K562 (cell line): ENCODE results near the gene CDYL. TPM values are rescaled to one million over a fixed set of nuclear protein-coding genes. Genes with fewer than 3 reads are reported as not detected.

Experiments
- ATAC-seq: fragments of 200-7000 bp; cut with Tn5 transposase; 3 replicates; pipeline ENCODE4 v1.9.1; 2020; ENCODE audit warnings: moderate library complexity
- BruUV-seq: library from RNA; stranded (reverse); fragments of 400-500 nt; replicated peaks from 2 replicates; lab custom pipeline; 2021; lab: Mats Ljungman, UMichigan
- CTCF ChIA-PET: fragments of 300-600 bp; formaldehyde crosslinking; extraction: SDS; loops from one replicate; lab custom pipeline; 2021; ENCODE audit warnings: low intra/inter-chr PET ratio; lab: Yijun Ruan, JAX
- POLR2A ChIA-PET: fragments of 300-600, 350-650 bp; sonication (Branson Sonifier 250); formaldehyde crosslinking; extraction: SDS; loops from one replicate; lab custom pipeline; 2021; ENCODE audit warnings: antibody characterized with exemption, inconsistent platforms; lab: Yijun Ruan, JAX
- DNase-seq, 4 experiments: peaks; one replicate each; pipeline versions ENCODE4 v3.0.0 to v3.0.0-alpha.2; 2011 to 2018; ENCODE audit warnings: low spot score in 3 of 4, mixed read lengths in 3 of 4; ENCODE audit errors: extremely low read depth in 1 of 4
- FAIRE-seq: peaks from 2 replicates; lab custom pipeline; 2011; peaks lifted over from hg19 to GRCh38; lab: Jason Lieb, UNC
- H2AFZ ChIP-seq: 2 replicates; pipeline ENCODE4 v1.6.0; 2011; ENCODE audit warnings: low read depth, low read length, control low read depth, inconsistent platforms
- H3K27ac ChIP-seq: fragments of 200-600 bp; 3 replicates; pipeline ENCODE4 v1.8.0; 2011; ENCODE audit warnings: low read depth, mild to moderate bottlenecking, control low read depth, inconsistent platforms, low read length, moderate library complexity, mixed read lengths; ENCODE audit errors: extremely low read depth
- H3K27me3 ChIP-seq, 2 experiments: fragments of 300-600 bp in 1 of 2; 2 replicates in 1 of 2; 3 replicates in 1 of 2; pipeline versions ENCODE4 v1.6.0 to v1.8.0; 2011; ENCODE audit warnings: inconsistent platforms in 2 of 2, low read length in 2 of 2, mild to moderate bottlenecking in 1 of 2, mixed read lengths in 1 of 2, moderate library complexity in 1 of 2; ENCODE audit not compliant: control insufficient read depth in 2 of 2, insufficient read depth in 2 of 2
- H3K36me3 ChIP-seq: fragments of 300-600 bp; 3 replicates; pipeline ENCODE4 v1.8.0; 2011; ENCODE audit warnings: mild to moderate bottlenecking, low read length, inconsistent platforms; ENCODE audit not compliant: control insufficient read depth, insufficient read depth
- H3K4me1 ChIP-seq, 2 experiments: fragments of 200-600 bp in 1 of 2; replicated peaks in 1 of 2; 2 replicates in 1 of 2; 3 replicates in 1 of 2; pipeline versions ENCODE4 v1.5.1 to v1.8.0; 2011; ENCODE audit warnings: inconsistent platforms in 2 of 2, low read length in 2 of 2, mild to moderate bottlenecking in 1 of 2, mixed read lengths in 1 of 2, moderate library complexity in 1 of 2; ENCODE audit not compliant: control insufficient read depth in 2 of 2, insufficient read depth in 2 of 2
- H3K4me2 ChIP-seq: 2 replicates; pipeline ENCODE4 v1.6.1; 2011; ENCODE audit warnings: low read length, control low read depth, inconsistent platforms, mixed read lengths; ENCODE audit not compliant: insufficient read depth
- H3K4me3 ChIP-seq: fragments of 200-600 bp; sonication (generic), shearing (Covaris generic); 2 replicates; pipeline ENCODE4 v1.5.1; 2016; ENCODE audit warnings: control low read depth, inconsistent platforms
- H3K79me2 ChIP-seq: fragments of 200-600 bp; 3 replicates; pipeline ENCODE4 v1.8.0; 2011; ENCODE audit warnings: low read length, inconsistent platforms; ENCODE audit not compliant: control insufficient read depth, insufficient read depth
- H3K9ac ChIP-seq, 2 experiments: 2 replicates each; pipeline versions ENCODE4 v1.6.0 to v1.6.1; 2011; ENCODE audit warnings: low read depth in 2 of 2, low read length in 2 of 2, control low read depth in 1 of 2, inconsistent platforms in 1 of 2, mild to moderate bottlenecking in 1 of 2, mixed read lengths in 1 of 2; ENCODE audit not compliant: insufficient read depth in 1 of 2
- H3K9me1 ChIP-seq: one replicate; pipeline ENCODE4 v1.6.0; 2011; ENCODE audit warnings: inconsistent platforms, mild to moderate bottlenecking, low read length, moderate library complexity; ENCODE audit not compliant: control insufficient read depth, insufficient read depth
- H3K9me3 ChIP-seq: replicated peaks from 2 replicates; pipeline ENCODE4 v1.5.1; 2011; ENCODE audit warnings: low read depth, low read length, inconsistent platforms; ENCODE audit not compliant: control insufficient read depth, insufficient read depth
- H4K20me1 ChIP-seq: replicated peaks from 2 replicates; pipeline ENCODE4 v1.6.1; 2011; ENCODE audit warnings: low read length, inconsistent platforms, mixed read lengths; ENCODE audit not compliant: control insufficient read depth, insufficient read depth
- ARNT ChIP-seq, 2 experiments: fragments of 450-650 bp; IDR thresholded peaks; 2 replicates each; pipeline ENCODE4 v1.6.1; 2016; ENCODE audit warnings: mild to moderate bottlenecking in 1 of 2
- BRF1 ChIP-seq: IDR thresholded peaks from 3 replicates; pipeline ENCODE4 v1.6.1; 2011; ENCODE audit warnings: borderline replicate concordance, mild to moderate bottlenecking; ENCODE audit not compliant: insufficient read length; ENCODE audit errors: extremely low read depth
- CHCHD3 ChIP-seq: fragments of 250-450 bp; sonication (Bioruptor Pico); IDR thresholded peaks from 2 replicates; pipeline ENCODE4 v2.1.2; 2022; ENCODE audit warnings: mild to moderate bottlenecking
- HNRNPH1 ChIP-seq: fragments of 200-400 bp; formaldehyde crosslinking; optimal IDR thresholded peaks from 2 replicates; pipeline ENCODE3; 2017; ENCODE audit warnings: low read depth, mild to moderate bottlenecking, low read length, moderate library complexity
- KDM1A ChIP-seq, 2 experiments: fragments of 450-650 bp; IDR thresholded peaks; 2 replicates each; pipeline ENCODE4 v1.6.1; 2016; ENCODE audit warnings: mild to moderate bottlenecking in 2 of 2
- MTA3 ChIP-seq: fragments of 450-650 bp; formaldehyde crosslinking; IDR thresholded peaks from 2 replicates; pipeline ENCODE4 v1.6.1; 2017; ENCODE audit warnings: mild to moderate bottlenecking, borderline replicate concordance
- PATZ1 ChIP-seq: fragments of 250-450 bp; sonication (Bioruptor Pico); IDR thresholded peaks from 2 replicates; pipeline ENCODE4 v1.5.0; 2020; ENCODE audit warnings: mild to moderate bottlenecking, borderline replicate concordance
- POLR2G ChIP-seq: fragments of 200-400 bp; formaldehyde crosslinking; IDR thresholded peaks from 2 replicates; pipeline ENCODE4 v1.6.1; 2017; ENCODE audit warnings: low read depth, mild to moderate bottlenecking, antibody characterized with exemption, low read length, moderate library complexity
- RBM22 ChIP-seq: fragments of 200-400 bp; formaldehyde crosslinking; IDR thresholded peaks from 2 replicates; pipeline ENCODE4 v1.6.1; 2018; ENCODE audit warnings: low read length, low read depth; ENCODE audit not compliant: poor library complexity, severe bottlenecking
- SP1 ChIP-seq: sonication (generic); formaldehyde crosslinking; IDR thresholded peaks from 2 replicates; pipeline ENCODE4 v1.8.1; 2022; ENCODE audit warnings: mild to moderate bottlenecking, missing genetic modification reagents
- SRF ChIP-seq, 2 experiments: fragments of 250-450, 450-650 bp in 1 of 2; sonication (Bioruptor Pico) in 1 of 2; sonication (generic) in 1 of 2; formaldehyde crosslinking; IDR thresholded peaks; 2 replicates each; pipeline versions ENCODE4 v1.5.0 to v1.5.1; 2020 to 2022; ENCODE audit warnings: mild to moderate bottlenecking in 1 of 2, missing genetic modification reagents in 1 of 2
- TSC22D4 ChIP-seq: fragments of 450-650 bp; IDR thresholded peaks from 2 replicates; pipeline ENCODE4 v1.6.1; 2016; ENCODE audit warnings: missing genetic modification characterization, missing biosample characterization, control low read depth
- ZNF133 ChIP-seq: fragments of 250-450 bp; sonication (Bioruptor Pico); IDR thresholded peaks from 2 replicates; pipeline ENCODE4 v1.4.0; 2020; ENCODE audit warnings: mild to moderate bottlenecking
- whole genome bisulfite sequencing: fragments of 100-300 bp; shearing (Covaris generic); methylation state at CpG from one replicate; pipeline ENCODE4 v1.1.6; 2016; ENCODE audit warnings: low coverage, mixed read lengths; ENCODE audit not compliant: insufficient coverage; ENCODE audit errors: missing lambda C conversion rate; 5-methylcytosine and 5-hydroxymethylcytosine counted together
- in situ Hi-C: fragments of 300-500 bp; cut with MboI; formaldehyde crosslinking; loops from 4 replicates; pipeline ENCODE4 v1.15.0; 2018; ENCODE audit warnings: inconsistent platforms, mixed read lengths
- intact Hi-C: fragments of 100-400 bp; cut with micrococcal nuclease; formaldehyde crosslinking; loops from 2 replicates; pipeline ENCODE4 v1.14.2; 2022
- polyA plus RNA-seq, 8 experiments: library from polyadenylated mRNA; depleted of rRNA in 4 of 8; stranded (reverse) in 5 of 8; unstranded in 3 of 8; fragments of >200 nt; fragmentation: Nextera tagmentation in 2 of 8; fragmentation: Illumina TruSeq in 1 of 8; extraction: Ambion mirVana in 2 of 8; extraction: Trizol in 1 of 8; gene quantifications; 2 replicates each; pipeline versions ENCODE4 v1.2.1 to v1.2.3, GENCODE V29; 2011 to 2014; ENCODE audit warnings: inconsistent platforms in 1 of 8, missing spikeins in 1 of 8
- total RNA-seq, 7 experiments: library from RNA; depleted of rRNA in 6 of 7; stranded (reverse); fragments of >200 nt in 6 of 7; fragmentation: Illumina TruSeq in 2 of 7; extraction: Trizol in 2 of 7; gene quantifications; 2 replicates each; pipeline versions ENCODE4 v1.2.1 to v1.2.3, GENCODE V29; 2011 to 2021; ENCODE audit warnings: low replicate concordance in 1 of 7
- TF ChIP-seq, protein P1 (sequence below): sonication (generic); formaldehyde crosslinking; IDR thresholded peaks from 2 replicates; pipeline ENCODE4 v1.8.0; 2022; ENCODE audit warnings: mild to moderate bottlenecking, missing genetic modification reagents
- TF ChIP-seq, protein P2 (sequence below): sonication (generic); formaldehyde crosslinking; IDR thresholded peaks from 2 replicates; pipeline ENCODE4 v1.4.0; 2020; ENCODE audit warnings: mild to moderate bottlenecking, missing genetic modification reagents

The CDYL gene
- total and polyA plus RNA-seq, 9 of the 15 experiments (the other 6 are each of a cell fraction or from before 2014, with no cell fraction given) = 8.1 to 45.8 (median 40.8) TPM

DNA sequence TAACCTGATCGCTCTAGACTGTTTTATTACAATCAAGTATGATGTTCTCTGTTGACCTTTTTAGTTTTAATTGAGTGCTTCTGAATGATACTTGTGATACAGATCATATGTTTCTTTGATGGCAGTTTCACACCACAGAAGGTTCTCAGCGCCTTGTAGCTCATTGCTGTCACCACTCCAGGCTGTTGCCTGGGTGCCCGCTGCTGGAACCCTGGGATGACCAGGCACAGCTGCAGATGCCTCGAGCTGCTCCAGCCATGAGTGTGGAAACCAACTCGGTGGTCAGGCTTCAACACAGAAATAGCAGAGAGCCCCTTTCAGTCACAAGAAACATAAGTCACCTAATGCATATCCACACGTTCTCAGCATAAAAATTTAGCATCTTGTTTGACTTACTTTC lies 114.9 kb downstream of the CDYL start (continued):
- TF ChIP-seq, protein P1, sequence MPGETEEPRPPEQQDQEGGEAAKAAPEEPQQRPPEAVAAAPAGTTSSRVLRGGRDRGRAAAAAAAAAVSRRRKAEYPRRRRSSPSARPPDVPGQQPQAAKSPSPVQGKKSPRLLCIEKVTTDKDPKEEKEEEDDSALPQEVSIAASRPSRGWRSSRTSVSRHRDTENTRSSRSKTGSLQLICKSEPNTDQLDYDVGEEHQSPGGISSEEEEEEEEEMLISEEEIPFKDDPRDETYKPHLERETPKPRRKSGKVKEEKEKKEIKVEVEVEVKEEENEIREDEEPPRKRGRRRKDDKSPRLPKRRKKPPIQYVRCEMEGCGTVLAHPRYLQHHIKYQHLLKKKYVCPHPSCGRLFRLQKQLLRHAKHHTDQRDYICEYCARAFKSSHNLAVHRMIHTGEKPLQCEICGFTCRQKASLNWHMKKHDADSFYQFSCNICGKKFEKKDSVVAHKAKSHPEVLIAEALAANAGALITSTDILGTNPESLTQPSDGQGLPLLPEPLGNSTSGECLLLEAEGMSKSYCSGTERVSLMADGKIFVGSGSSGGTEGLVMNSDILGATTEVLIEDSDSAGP (CRISPR knock-in tag) = no peak
- TF ChIP-seq POLR2G = no peak
- TF ChIP-seq SRF (CRISPR knock-in tag; IDR thresholded peaks at IDR 0.05) = no peak
- no peak for TF ChIP-seq BRF1
- TF ChIP-seq TSC22D4 (tag) = no peak
- TF ChIP-seq HNRNPH1 = no peak
- TF ChIP-seq SP1 (CRISPR knock-in tag) = no peak

DNA sequence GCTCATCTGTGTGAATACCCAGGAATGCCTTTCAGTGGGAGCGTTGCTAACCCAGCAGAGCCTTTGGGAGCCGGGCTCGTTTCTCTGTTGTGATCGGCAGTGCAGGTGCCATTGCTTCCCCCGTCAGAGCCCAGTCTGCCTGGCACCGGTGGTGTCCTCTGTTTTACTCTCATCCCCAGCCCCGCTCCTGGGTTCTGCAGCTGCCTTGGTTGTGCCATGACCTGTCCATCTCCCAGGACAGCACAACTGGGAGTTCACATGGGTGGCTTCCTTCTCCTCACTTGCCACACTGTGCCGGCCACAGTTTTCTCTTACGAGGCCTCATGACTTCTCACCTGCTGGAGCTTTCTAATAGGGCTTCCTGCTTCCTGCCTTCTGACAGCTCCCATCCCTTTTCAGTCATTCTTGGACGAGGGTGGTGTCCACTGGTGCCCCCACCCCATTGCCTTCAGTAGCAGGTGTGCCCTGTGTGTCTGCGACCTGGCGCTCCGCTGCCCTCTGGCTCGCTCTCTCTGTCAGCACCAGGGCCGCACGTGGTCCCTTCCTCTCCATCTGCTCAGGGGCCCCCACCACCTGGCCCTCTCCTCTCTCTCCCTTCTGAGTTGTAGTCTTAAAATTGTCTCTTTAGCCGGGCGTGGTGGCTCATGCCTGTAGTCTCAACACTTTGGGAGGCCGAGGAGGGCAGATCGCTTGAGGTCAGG lies 116.7 kb downstream of the CDYL start:
- no peak overlapping the region for H2AFZ ChIP-seq
- DNase-seq (no peak), FAIRE-seq (no peak), ATAC-seq (no peak)
- H3K9me1 ChIP-seq = peaks cover 3% of the 10 kb centered on the region
- in situ Hi-C loops (no loop called here), intact Hi-C loops (no loop called here)
- H3K27ac ChIP-seq = no peak overlapping the region
- WGBS = 93% methylated on average over 18 of the region's 20 CpGs
- no peaks in the 10 kb centered on the region for H3K9me3 ChIP-seq
- ChIA-PET POLR2A (interaction anchor here (0.8 to 1.3 kb wide), 2 partner anchors 15 to 16 kb away, joined by 3 to 5 read pairs; no protein-coding TSS in a partner anchor), CTCF (no interaction called here)
- H4K20me1 ChIP-seq = 0 out of 2 replicates have a peak, but pooled peaks cover 5% of the 10 kb centered on the region
- H3K4me2 ChIP-seq = no peak overlapping the region
- peaks cover 39% of the 10 kb centered on the region for H3K79me2 ChIP-seq
- BruUV-seq = no TSS peak
- H3K36me3 ChIP-seq = peaks cover 36% of the 10 kb centered on the region; the same call in 2 of the 3 replicates
- H3K27me3 ChIP-seq = no peaks in the 10 kb centered on the region
- no peak overlapping the region for H3K9ac ChIP-seq
- H3K4me1 ChIP-seq = no peaks in the 10 kb centered on the region
- H3K4me3 ChIP-seq = no peak overlapping the region
- TF ChIP-seq, protein P2, sequence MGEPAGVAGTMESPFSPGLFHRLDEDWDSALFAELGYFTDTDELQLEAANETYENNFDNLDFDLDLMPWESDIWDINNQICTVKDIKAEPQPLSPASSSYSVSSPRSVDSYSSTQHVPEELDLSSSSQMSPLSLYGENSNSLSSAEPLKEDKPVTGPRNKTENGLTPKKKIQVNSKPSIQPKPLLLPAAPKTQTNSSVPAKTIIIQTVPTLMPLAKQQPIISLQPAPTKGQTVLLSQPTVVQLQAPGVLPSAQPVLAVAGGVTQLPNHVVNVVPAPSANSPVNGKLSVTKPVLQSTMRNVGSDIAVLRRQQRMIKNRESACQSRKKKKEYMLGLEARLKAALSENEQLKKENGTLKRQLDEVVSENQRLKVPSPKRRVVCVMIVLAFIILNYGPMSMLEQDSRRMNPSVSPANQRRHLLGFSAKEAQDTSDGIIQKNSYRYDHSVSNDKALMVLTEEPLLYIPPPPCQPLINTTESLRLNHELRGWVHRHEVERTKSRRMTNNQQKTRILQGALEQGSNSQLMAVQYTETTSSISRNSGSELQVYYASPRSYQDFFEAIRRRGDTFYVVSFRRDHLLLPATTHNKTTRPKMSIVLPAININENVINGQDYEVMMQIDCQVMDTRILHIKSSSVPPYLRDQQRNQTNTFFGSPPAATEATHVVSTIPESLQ (CRISPR knock-in tag) = no peak
- no peak for TF ChIP-seq CHCHD3 (CRISPR knock-in tag)
- TF ChIP-seq ARNT (IDR thresholded peaks at IDR 0.05) = no peak
- TF ChIP-seq KDM1A (IDR thresholded peaks at IDR 0.05) = no peak
- no peak for TF ChIP-seq ZNF133 (CRISPR knock-in tag)
- no peak for TF ChIP-seq PATZ1
- no peak for TF ChIP-seq RBM22
- TF ChIP-seq MTA3 = no peak
